Measurements from ENCODE around the gene DRGX.

DNA sequence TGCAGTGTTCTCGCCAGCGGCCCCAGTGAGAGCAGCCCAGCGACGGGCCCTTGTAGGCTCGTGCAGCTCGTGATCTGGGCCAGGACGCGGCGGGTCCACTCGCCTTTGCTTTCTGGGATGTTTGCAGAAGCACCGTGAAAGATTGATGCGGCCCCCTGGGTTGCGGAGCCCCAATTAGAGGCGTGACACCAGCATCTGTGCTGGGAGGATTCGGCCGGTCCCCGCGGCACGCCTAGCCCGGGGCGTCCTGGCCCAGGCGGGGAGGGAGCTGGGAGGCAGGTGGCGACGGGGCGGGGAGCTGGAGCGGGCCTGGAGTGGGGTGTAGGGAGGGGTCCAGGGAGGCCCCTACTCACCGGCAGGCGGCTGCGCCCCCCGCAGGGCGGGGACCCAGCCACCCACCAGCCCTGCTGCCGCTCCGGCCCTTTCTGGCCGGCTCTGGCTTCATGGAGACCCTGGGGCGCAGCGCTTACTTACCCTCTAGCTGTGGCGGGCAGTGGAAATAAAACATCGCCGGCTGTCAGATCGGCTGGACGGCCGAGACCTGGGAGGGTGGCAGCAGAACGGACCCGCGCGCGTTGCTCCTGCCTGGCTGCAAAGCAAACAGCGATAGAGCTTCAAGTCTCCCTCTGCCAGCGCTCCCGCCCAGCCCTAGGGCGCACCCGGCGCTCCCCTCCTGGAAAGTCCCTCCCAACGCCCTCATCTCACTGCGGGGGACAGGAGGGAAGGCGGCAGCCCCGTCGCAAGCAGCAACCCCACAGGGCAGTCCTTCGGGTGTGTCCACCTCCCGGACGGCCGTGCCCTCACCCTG lies 752 bp downstream of the DRGX start:
- TF ChIP-seq CTCF (conservative IDR thresholded peaks at IDR 0.05; ENCODE audit: low read depth, low read length) = no peak
- peak; percentile 83 for TF ChIP-seq EZH2 (IDR thresholded peaks at IDR 0.05; ENCODE audit: borderline replicate concordance, low read depth, low read length, poor library complexity, severe bottlenecking)

Data from A673 (cell line).